Peyer's patch (tissue), 4 donors: ENCODE results near the gene PHACTR3. TPM values are rescaled to one million over a fixed set of nuclear protein-coding genes. Genes with fewer than 3 reads are reported as not detected.

Source experiments
- DNase-seq, 3 donors: peaks; one replicate each; pipeline ENCODE4 v3.0.0-alpha.2; 2017 to 2019
- H3K27ac ChIP-seq, 4 donors: fragments of 200-600 bp; sonication (generic); one replicate each; pipeline ENCODE4 v1.5.1; 2016 to 2019
- H3K27me3 ChIP-seq, 2 donors: fragments of 200-600 bp; sonication (generic); one replicate each; pipeline ENCODE4 v1.5.1; 2019
- H3K36me3 ChIP-seq, 3 donors: fragments of 200-600 bp; sonication (generic); one replicate each; pipeline ENCODE4 v1.5.1; 2016 to 2019
- H3K4me1 ChIP-seq, 4 donors: fragments of 200-600 bp; sonication (generic); one replicate each; pipeline ENCODE4 v1.5.1; 2016 to 2019
- H3K4me3 ChIP-seq, 4 donors: fragments of 200-600 bp; sonication (generic); 1 replicate in 3 of 4; 2 replicates in 1 of 4; pipeline ENCODE4 v1.5.1; 2016 to 2019; ENCODE audit warnings: mild to moderate bottlenecking in 1 of 4
- H3K9me3 ChIP-seq, 4 donors: fragments of 200-600 bp; sonication (generic); one replicate each; pipeline ENCODE4 v1.5.1; 2016 to 2019; ENCODE audit warnings: mild to moderate bottlenecking in 1 of 4
- POLR2A ChIP-seq, 2 donors: fragments of 450-650 bp; IDR thresholded peaks; one replicate each; pipeline ENCODE4 v1.5.1; 2017; ENCODE audit warnings: antibody characterized with exemption in 2 of 2, mild to moderate bottlenecking in 2 of 2, moderate library complexity in 2 of 2
- total RNA-seq, 4 donors: library from RNA; depleted of rRNA; stranded (reverse); fragments of >200 nt; gene quantifications; one replicate each; pipeline ENCODE4 v1.1.0, GENCODE V29; 2016
- TF ChIP-seq, protein P1 (sequence below), 6 experiments: fragments of 450-650 bp in 4 of 6; fragments of 200-600 bp in 2 of 6; sonication (generic) in 1 of 6; IDR thresholded peaks; one replicate each; pipeline ENCODE4 v1.5.1; 2017 to 2019; ENCODE audit warnings: antibody characterized with exemption in 6 of 6, mild to moderate bottlenecking in 3 of 6, moderate library complexity in 1 of 6

Gene PHACTR3
- total RNA-seq, 4 donors from 2014 or later = 14.9 to 31.5 (median 22.9) TPM

DNA sequence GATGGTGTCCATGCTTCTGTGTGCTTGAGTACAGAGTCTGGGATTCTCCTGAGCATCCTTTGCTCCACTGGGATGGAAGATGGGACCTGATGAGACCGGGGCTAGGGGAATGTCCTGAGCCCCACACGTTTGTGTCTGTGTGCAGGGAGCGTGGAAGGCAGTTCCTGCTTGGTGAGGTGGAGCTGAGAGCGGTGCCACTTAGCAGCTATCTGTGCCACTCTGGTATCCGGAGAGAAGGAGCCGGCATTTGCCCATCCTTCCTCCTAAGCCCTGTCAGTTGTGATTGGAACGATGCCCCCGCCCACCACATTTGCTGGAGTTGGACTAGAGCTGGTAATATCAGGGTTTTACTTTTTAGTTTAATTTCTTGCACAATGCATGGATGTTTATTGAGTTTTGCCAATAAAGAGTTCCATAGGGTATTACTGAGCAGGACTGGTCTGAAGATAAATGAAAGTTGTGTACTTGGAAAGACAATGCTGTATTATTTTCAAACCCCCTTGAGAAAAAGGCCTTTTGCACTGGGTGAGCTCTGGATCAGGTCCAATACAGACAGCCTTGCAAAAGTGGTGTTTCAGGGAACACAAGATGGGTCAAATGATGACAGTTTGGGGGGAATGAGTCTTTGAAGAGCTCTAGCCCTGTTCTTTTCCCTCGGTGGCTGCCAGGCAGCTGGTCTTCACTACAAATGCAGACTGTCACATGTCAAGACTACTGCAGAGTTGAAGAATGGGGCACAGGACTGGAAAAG lies 198.3 kb downstream of the PHACTR3 start:
- Histone ChIP-seq H3K27ac (no peak overlapping the region), H3K36me3 (no peaks in the 10 kb centered on the region), H3K4me3 (no peak overlapping the region), H3K9me3 (no peaks in the 10 kb centered on the region), H3K27me3 (no peaks in the 10 kb centered on the region), H3K4me1 (no peaks in the 10 kb centered on the region)
- peak in 1 of 3 donors; percentile 32 for DNase-seq
- TF ChIP-seq POLR2A (IDR thresholded peaks at IDR 0.05) = no peak
- TF ChIP-seq, protein P1, sequence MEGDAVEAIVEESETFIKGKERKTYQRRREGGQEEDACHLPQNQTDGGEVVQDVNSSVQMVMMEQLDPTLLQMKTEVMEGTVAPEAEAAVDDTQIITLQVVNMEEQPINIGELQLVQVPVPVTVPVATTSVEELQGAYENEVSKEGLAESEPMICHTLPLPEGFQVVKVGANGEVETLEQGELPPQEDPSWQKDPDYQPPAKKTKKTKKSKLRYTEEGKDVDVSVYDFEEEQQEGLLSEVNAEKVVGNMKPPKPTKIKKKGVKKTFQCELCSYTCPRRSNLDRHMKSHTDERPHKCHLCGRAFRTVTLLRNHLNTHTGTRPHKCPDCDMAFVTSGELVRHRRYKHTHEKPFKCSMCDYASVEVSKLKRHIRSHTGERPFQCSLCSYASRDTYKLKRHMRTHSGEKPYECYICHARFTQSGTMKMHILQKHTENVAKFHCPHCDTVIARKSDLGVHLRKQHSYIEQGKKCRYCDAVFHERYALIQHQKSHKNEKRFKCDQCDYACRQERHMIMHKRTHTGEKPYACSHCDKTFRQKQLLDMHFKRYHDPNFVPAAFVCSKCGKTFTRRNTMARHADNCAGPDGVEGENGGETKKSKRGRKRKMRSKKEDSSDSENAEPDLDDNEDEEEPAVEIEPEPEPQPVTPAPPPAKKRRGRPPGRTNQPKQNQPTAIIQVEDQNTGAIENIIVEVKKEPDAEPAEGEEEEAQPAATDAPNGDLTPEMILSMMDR (IDR thresholded peaks at IDR 0.05) = no peak

GRCh38 chr20:59804347-59804746 lies 200.0 kb downstream of the PHACTR3 start:
- Histone ChIP-seq H3K27ac (no peak overlapping the region), H3K4me1 (no peaks in the 10 kb centered on the region), H3K4me3 (no peak overlapping the region), H3K27me3 (no peaks in the 10 kb centered on the region), H3K9me3 (no peaks in the 10 kb centered on the region), H3K36me3 (no peaks in the 10 kb centered on the region)
- TF ChIP-seq POLR2A (IDR thresholded peaks at IDR 0.05) = no peak
- TF ChIP-seq, protein P1 (IDR thresholded peaks at IDR 0.05) = no peak
- DNase-seq = no peak

- TF ChIP-seq POLR2A (IDR thresholded peaks at IDR 0.05) = no peak
- TF ChIP-seq, protein P1 (IDR thresholded peaks at IDR 0.05) = no peak
- DNase-seq = peak in 1 of 3 donors; percentile 27
- Histone ChIP-seq H3K4me3 (no peak overlapping the region), H3K27ac (no peak overlapping the region), H3K27me3 (no peaks in the 10 kb centered on the region), H3K4me1 (no peaks in the 10 kb centered on the region), H3K9me3 (no peaks in the 10 kb centered on the region), H3K36me3 (no peaks in the 10 kb centered on the region)
These were observed 200.7 kb downstream of the PHACTR3 start for GRCh38 chr20:59804871-59805665.

GRCh38 chr20:59805786-59806577 lies 201.6 kb downstream of the PHACTR3 start:
- H3K9me3 ChIP-seq = no peaks in the 10 kb centered on the region
- no peaks in the 10 kb centered on the region for H3K36me3 ChIP-seq
- H3K27ac ChIP-seq = no peak overlapping the region
- DNase-seq = peak in 1 of 3 donors; percentile 41
- TF ChIP-seq, protein P1 (IDR thresholded peaks at IDR 0.05) = no peak
- H3K27me3 ChIP-seq = no peaks in the 10 kb centered on the region
- H3K4me3 ChIP-seq = no peak overlapping the region
- H3K4me1 ChIP-seq = no peaks in the 10 kb centered on the region

GRCh38 chr20:59806578-59806975 lies 202.2 kb downstream of the PHACTR3 start:
- Histone ChIP-seq H3K27me3 (no peaks in the 10 kb centered on the region), H3K36me3 (no peaks in the 10 kb centered on the region), H3K4me3 (no peak overlapping the region), H3K9me3 (no peaks in the 10 kb centered on the region), H3K27ac (no peak overlapping the region), H3K4me1 (no peaks in the 10 kb centered on the region)
- DNase-seq = no peak
- TF ChIP-seq, protein P1 (IDR thresholded peaks at IDR 0.05) = no peak
- TF ChIP-seq POLR2A (IDR thresholded peaks at IDR 0.05) = no peak
